AG10803 (cell line): ENCODE data around the gene TMEM100.
A peak's percentile ranks its signal among the peaks of the same experiment; 100 is the strongest.

Experiments used
- DNase-seq: peaks from one replicate; pipeline ENCODE4 v3.0.0; 2010; ENCODE audit warnings: low read depth
- H3K4me3 ChIP-seq: 2 replicates; pipeline ENCODE4 v1.5.1; 2011; ENCODE audit warnings: mild to moderate bottlenecking, low read length, control low read depth
- CTCF ChIP-seq: conservative IDR thresholded peaks from 2 replicates; pipeline ENCODE4 v1.5.1; 2011; ENCODE audit warnings: mild to moderate bottlenecking, low read length, control low read depth, inconsistent platforms

The TMEM100 gene

GRCh38 chr17:55743103-55743679, 20.5 kb upstream of the TMEM100 start:
- H3K4me3 ChIP-seq, result no peak overlapping the region
- no peak for TF ChIP-seq CTCF
- no peak for DNase-seq

- no peak overlapping the region for H3K4me3 ChIP-seq
- no peak for TF ChIP-seq CTCF
- DNase-seq, result no peak
These were observed 19.8 kb upstream of the TMEM100 start for GRCh38 chr17:55742272-55743102.

- H3K4me3 ChIP-seq, result no peak overlapping the region
- DNase-seq, result no peak
- no peak for TF ChIP-seq CTCF
These were observed 18.7 kb upstream of the TMEM100 start for GRCh38 chr17:55741356-55741700.

- no peak for DNase-seq
- no peak overlapping the region for H3K4me3 ChIP-seq
- TF ChIP-seq CTCF, result no peak
These were observed 18.1 kb upstream of the TMEM100 start for GRCh38 chr17:55740511-55741355.

- no peak for DNase-seq
- no peak for TF ChIP-seq CTCF
- no peak overlapping the region for H3K4me3 ChIP-seq
These were observed 15.4 kb upstream of the TMEM100 start for GRCh38 chr17:55737976-55738501.

- DNase-seq, result peak; percentile 67
- H3K4me3 ChIP-seq, result no peak overlapping the region
- TF ChIP-seq CTCF, result peak; percentile 95
These were observed 13.2 kb upstream of the TMEM100 start for GRCh38 chr17:55735731-55736405.
